Measurements from ENCODE around the gene SERGEF. TPM values are rescaled to one million over a fixed set of nuclear protein-coding genes. Genes with fewer than 3 reads are reported as not detected.

The SERGEF gene
- total RNA-seq, 2 donors from 2014 or later = 26.7 to 42.1 TPM

DNA sequence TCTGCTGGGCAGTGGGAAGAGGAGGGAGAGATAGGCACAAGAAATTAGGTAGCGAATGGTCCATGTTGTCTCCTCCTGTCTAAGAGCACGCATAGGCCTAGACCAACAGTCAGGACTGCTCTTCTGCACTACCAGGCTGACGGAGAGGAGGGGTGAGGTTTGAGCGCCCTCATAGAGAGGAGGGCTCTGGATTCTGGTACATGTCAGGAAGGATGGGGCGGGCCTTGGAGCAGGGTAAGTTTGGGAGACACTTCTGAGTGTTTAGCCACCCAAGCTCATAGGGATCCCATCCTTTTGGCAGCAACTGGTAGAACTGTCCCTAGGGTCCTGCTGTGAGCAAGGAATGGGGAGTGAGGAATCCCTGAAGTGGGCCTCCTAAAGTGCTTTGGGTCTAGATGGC, 217.9 kb downstream of the SERGEF start:
- no peaks in the 10 kb centered on the region for H3K9me3 ChIP-seq (ENCODE audit: control insufficient read depth, low read length)
- no peak for DNase-seq
- Mint-ChIP-seq H3K4me3 (no peak overlapping the region), H3K36me3 (ENCODE audit: low read depth) (no peaks in the 10 kb centered on the region), H3K4me1 (no peaks in the 10 kb centered on the region), H3K27ac (no peak overlapping the region), H3K9me3 (no peaks in the 10 kb centered on the region), H3K27me3 (ENCODE audit: insufficient read depth) (peaks cover 3% of the 10 kb centered on the region)
- no peaks in the 10 kb centered on the region for H3K27me3 ChIP-seq (ENCODE audit: control insufficient read depth, insufficient read depth, low read length, poor library complexity, severe bottlenecking)
- H3K4me1 ChIP-seq (ENCODE audit: control insufficient read depth, insufficient read depth, low read length) = no peaks in the 10 kb centered on the region
- H3K27ac ChIP-seq (ENCODE audit: low read depth, low read length) = no peak overlapping the region
- TF ChIP-seq, protein P1, sequence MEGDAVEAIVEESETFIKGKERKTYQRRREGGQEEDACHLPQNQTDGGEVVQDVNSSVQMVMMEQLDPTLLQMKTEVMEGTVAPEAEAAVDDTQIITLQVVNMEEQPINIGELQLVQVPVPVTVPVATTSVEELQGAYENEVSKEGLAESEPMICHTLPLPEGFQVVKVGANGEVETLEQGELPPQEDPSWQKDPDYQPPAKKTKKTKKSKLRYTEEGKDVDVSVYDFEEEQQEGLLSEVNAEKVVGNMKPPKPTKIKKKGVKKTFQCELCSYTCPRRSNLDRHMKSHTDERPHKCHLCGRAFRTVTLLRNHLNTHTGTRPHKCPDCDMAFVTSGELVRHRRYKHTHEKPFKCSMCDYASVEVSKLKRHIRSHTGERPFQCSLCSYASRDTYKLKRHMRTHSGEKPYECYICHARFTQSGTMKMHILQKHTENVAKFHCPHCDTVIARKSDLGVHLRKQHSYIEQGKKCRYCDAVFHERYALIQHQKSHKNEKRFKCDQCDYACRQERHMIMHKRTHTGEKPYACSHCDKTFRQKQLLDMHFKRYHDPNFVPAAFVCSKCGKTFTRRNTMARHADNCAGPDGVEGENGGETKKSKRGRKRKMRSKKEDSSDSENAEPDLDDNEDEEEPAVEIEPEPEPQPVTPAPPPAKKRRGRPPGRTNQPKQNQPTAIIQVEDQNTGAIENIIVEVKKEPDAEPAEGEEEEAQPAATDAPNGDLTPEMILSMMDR (conservative IDR thresholded peaks at IDR 0.05) = no peak
- H3K4me3 ChIP-seq (ENCODE audit: low read length) = no peak overlapping the region
- no peak overlapping the region for H3K9ac ChIP-seq (ENCODE audit: extremely low read depth, low read length, poor library complexity, severe bottlenecking)
- WGBS, 2 experiments (ENCODE audit: insufficient coverage in 1 of 2, insufficient read length in 1 of 2) = 94 to 100% methylated on average over 5 of the region's 5 CpGs
- no peaks in the 10 kb centered on the region for H3K36me3 ChIP-seq (ENCODE audit: control insufficient read depth, insufficient read depth, low read length)

- Mint-ChIP-seq H3K27ac (no peak overlapping the region), H3K9me3 (no peaks in the 10 kb centered on the region), H3K4me1 (no peaks in the 10 kb centered on the region), H3K27me3 (ENCODE audit: insufficient read depth) (no peaks in the 10 kb centered on the region), H3K4me3 (no peak overlapping the region), H3K36me3 (ENCODE audit: low read depth) (no peaks in the 10 kb centered on the region)
- 87 to 90% methylated on average over 7 of the region's 7 CpGs for WGBS, 2 experiments (ENCODE audit: insufficient coverage in 1 of 2, insufficient read length in 1 of 2)
- no peak for DNase-seq
- H3K27ac ChIP-seq (ENCODE audit: low read depth, low read length) = no peak overlapping the region
- H3K4me1 ChIP-seq (ENCODE audit: control insufficient read depth, insufficient read depth, low read length) = no peaks in the 10 kb centered on the region
- no peak overlapping the region for H3K9ac ChIP-seq (ENCODE audit: extremely low read depth, low read length, poor library complexity, severe bottlenecking)
- TF ChIP-seq, protein P1 (conservative IDR thresholded peaks at IDR 0.05) = no peak
- no peaks in the 10 kb centered on the region for H3K9me3 ChIP-seq (ENCODE audit: control insufficient read depth, low read length)
- H3K27me3 ChIP-seq (ENCODE audit: control insufficient read depth, insufficient read depth, low read length, poor library complexity, severe bottlenecking) = no peaks in the 10 kb centered on the region
- H3K4me3 ChIP-seq (ENCODE audit: low read length) = no peak overlapping the region
- H3K36me3 ChIP-seq (ENCODE audit: control insufficient read depth, insufficient read depth, low read length) = no peaks in the 10 kb centered on the region
Observed at GRCh38 chr11:17793642-17794170, 219.1 kb downstream of the SERGEF start.

- Histone ChIP-seq H3K27ac (ENCODE audit: low read depth, low read length) (no peak overlapping the region), H3K4me3 (ENCODE audit: low read length) (no peak overlapping the region), H3K9ac (ENCODE audit: extremely low read depth, low read length, poor library complexity, severe bottlenecking) (no peak overlapping the region), H3K36me3 (ENCODE audit: control insufficient read depth, insufficient read depth, low read length) (no peaks in the 10 kb centered on the region), H3K27me3 (ENCODE audit: control insufficient read depth, insufficient read depth, low read length, poor library complexity, severe bottlenecking) (no peaks in the 10 kb centered on the region), H3K9me3 (ENCODE audit: control insufficient read depth, low read length) (no peaks in the 10 kb centered on the region), H3K4me1 (ENCODE audit: control insufficient read depth, insufficient read depth, low read length) (no peaks in the 10 kb centered on the region)
- Mint-ChIP-seq H3K36me3 (ENCODE audit: low read depth) (no peaks in the 10 kb centered on the region), H3K27me3 (ENCODE audit: insufficient read depth) (no peaks in the 10 kb centered on the region), H3K4me3 (no peak overlapping the region), H3K27ac (no peak overlapping the region), H3K4me1 (no peaks in the 10 kb centered on the region), H3K9me3 (no peaks in the 10 kb centered on the region)
- 93 to 100% methylated on average over 5 to 9 of the region's 9 CpGs for WGBS, 2 experiments (ENCODE audit: insufficient coverage in 1 of 2, insufficient read length in 1 of 2)
- no peak for DNase-seq
- TF ChIP-seq, protein P1 (conservative IDR thresholded peaks at IDR 0.05) = no peak
Observed at GRCh38 chr11:17792161-17792560, 220.7 kb downstream of the SERGEF start.
